ENCODE results near the gene UBE2D4.

UBE2D4 gene

DNA sequence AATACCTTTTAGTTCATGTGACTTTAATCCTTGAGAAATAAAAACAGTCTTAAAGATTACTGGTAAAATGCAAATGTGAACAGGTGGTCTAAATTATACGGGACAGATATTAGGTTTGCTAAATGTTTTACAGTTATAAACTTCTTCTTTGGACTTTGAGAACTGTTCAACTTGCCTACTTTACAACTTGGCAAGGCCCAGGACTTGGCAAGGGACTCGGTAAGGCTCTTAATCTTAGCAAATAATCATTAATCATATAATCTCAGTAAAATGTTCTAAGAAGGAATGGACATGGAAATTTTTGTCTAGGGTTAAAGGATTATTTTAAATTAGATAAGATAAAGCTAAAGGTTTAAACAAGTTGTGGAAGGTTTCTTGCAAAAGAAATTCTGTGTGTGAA, 4.8 kb upstream of the UBE2D4 start:
- peaks cover 11% of the 10 kb centered on the region; the same call in 1 of the 2 replicates for H3K9me3 ChIP-seq (ENCODE audit: insufficient read depth, low read length)
- peaks cover 4% of the 10 kb centered on the region for H3K27me3 ChIP-seq (ENCODE audit: insufficient read depth, insufficient read length)
- DNase-seq (ENCODE audit: low read depth, low spot score), result no peak
- no peaks in the 10 kb centered on the region for H3K4me1 ChIP-seq (ENCODE audit: insufficient read depth, insufficient read length)
- H3K9ac ChIP-seq (ENCODE audit: insufficient read length, low read depth), result no peak overlapping the region
- H3K36me3 ChIP-seq (ENCODE audit: insufficient read depth, insufficient read length, low read length), result peaks cover 8% of the 10 kb centered on the region
- H3K4me3 ChIP-seq (ENCODE audit: insufficient read length, low read depth), result no peak overlapping the region
- TF ChIP-seq SUZ12 (IDR thresholded peaks at IDR 0.05; ENCODE audit: extremely low read depth, insufficient read depth, insufficient read length) (no peak), ZNF274 (IDR thresholded peaks at IDR 0.05; ENCODE audit: low read depth, low read length) (no peak), YY1 (IDR thresholded peaks at IDR 0.05; ENCODE audit: insufficient read depth, insufficient read length) (no peak)

GRCh38 chr7:43922726-43923125, 3.5 kb upstream of the UBE2D4 start:
- DNase-seq (ENCODE audit: low read depth, low spot score), result no peak
- peaks cover 10% of the 10 kb centered on the region for H3K27me3 ChIP-seq (ENCODE audit: insufficient read depth, insufficient read length)
- no peak overlapping the region for H3K4me3 ChIP-seq (ENCODE audit: insufficient read length, low read depth)
- no peak overlapping the region for H3K9ac ChIP-seq (ENCODE audit: insufficient read length, low read depth)
- no peaks in the 10 kb centered on the region for H3K9me3 ChIP-seq (ENCODE audit: insufficient read depth, low read length)
- TF ChIP-seq YY1 (IDR thresholded peaks at IDR 0.05; ENCODE audit: insufficient read depth, insufficient read length), result no peak
- TF ChIP-seq SUZ12 (IDR thresholded peaks at IDR 0.05; ENCODE audit: extremely low read depth, insufficient read depth, insufficient read length), result no peak
- no peak for TF ChIP-seq ZNF274 (IDR thresholded peaks at IDR 0.05; ENCODE audit: low read depth, low read length)
- H3K36me3 ChIP-seq (ENCODE audit: insufficient read depth, insufficient read length, low read length), result peaks cover 8% of the 10 kb centered on the region
- H3K4me1 ChIP-seq (ENCODE audit: insufficient read depth, insufficient read length), result no peaks in the 10 kb centered on the region

- Histone ChIP-seq H3K9me3 (ENCODE audit: insufficient read depth, low read length) (no peaks in the 10 kb centered on the region), H3K9ac (ENCODE audit: insufficient read length, low read depth) (peak overlapping the region; percentile 84), H3K4me3 (ENCODE audit: insufficient read length, low read depth) (peak overlapping the region; percentile 81), H3K27me3 (ENCODE audit: insufficient read depth, insufficient read length) (peaks cover 10% of the 10 kb centered on the region), H3K36me3 (ENCODE audit: insufficient read depth, insufficient read length, low read length) (no peaks in the 10 kb centered on the region), H3K4me1 (ENCODE audit: insufficient read depth, insufficient read length) (no peaks in the 10 kb centered on the region)
- no peak for TF ChIP-seq ZNF274 (IDR thresholded peaks at IDR 0.05; ENCODE audit: low read depth, low read length)
- no peak for DNase-seq (ENCODE audit: low read depth, low spot score)
Observed at GRCh38 chr7:43926798-43927123, 525 bp downstream of the UBE2D4 start.

GRCh38 chr7:43927810-43928209, 1.6 kb downstream of the UBE2D4 start:
- no peak overlapping the region for H3K4me3 ChIP-seq (ENCODE audit: insufficient read length, low read depth)
- no peaks in the 10 kb centered on the region for H3K9me3 ChIP-seq (ENCODE audit: insufficient read depth, low read length)
- no peak for DNase-seq (ENCODE audit: low read depth, low spot score)
- no peak overlapping the region for H3K9ac ChIP-seq (ENCODE audit: insufficient read length, low read depth)
- H3K36me3 ChIP-seq (ENCODE audit: insufficient read depth, insufficient read length, low read length), result no peaks in the 10 kb centered on the region
- peaks cover 10% of the 10 kb centered on the region for H3K27me3 ChIP-seq (ENCODE audit: insufficient read depth, insufficient read length)
- H3K4me1 ChIP-seq (ENCODE audit: insufficient read depth, insufficient read length), result no peaks in the 10 kb centered on the region
- TF ChIP-seq YY1 (IDR thresholded peaks at IDR 0.05; ENCODE audit: insufficient read depth, insufficient read length), result no peak
- TF ChIP-seq ZNF274 (IDR thresholded peaks at IDR 0.05; ENCODE audit: low read depth, low read length), result no peak
- no peak for TF ChIP-seq SUZ12 (IDR thresholded peaks at IDR 0.05; ENCODE audit: extremely low read depth, insufficient read depth, insufficient read length)

DNA sequence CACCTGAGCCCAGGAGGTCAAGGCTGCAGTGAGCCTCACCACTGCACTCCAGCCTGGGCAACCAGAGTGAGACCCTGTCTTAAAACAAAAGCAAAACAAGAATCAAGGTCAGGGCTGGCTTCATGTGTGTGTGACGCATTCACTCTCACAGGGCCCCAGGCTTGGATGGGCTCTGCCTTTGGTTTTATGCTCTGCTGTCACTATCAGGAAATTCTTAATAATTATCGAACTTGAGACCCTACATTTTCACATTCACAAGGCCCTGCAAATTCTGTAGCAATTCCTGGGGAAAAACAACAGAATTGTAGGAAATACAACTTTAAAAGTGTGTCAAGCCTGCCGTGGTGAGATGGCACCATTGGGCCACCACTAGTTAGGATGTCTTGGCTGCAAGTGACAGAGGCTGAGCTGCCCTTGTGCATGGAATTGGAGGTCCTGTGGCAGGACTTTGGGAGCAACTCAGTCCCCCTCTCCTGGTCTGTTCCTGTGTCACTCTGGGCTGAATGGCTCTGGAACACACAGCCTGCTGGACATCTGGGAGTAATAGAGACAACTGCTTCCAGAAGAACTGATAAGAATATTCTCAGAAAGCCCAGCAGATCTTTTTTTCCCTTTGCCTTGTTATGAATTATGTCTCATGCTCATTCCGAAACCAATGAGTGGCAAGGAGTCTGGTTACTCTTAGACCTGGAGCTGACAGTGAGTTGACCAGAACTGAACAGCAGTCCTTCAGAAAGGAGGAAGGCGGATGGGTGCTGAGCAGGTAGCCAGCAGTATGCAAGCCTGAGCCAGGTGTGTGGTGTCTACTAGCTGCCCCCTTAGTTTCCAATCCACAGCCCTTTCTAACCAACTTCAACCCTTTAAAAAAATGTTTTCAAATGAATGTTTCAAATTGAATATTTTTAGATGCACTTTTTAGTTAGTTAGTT, 3.6 kb downstream of the UBE2D4 start:
- H3K9me3 ChIP-seq (ENCODE audit: insufficient read depth, low read length), result no peaks in the 10 kb centered on the region
- H3K27me3 ChIP-seq (ENCODE audit: insufficient read depth, insufficient read length), result peaks cover 10% of the 10 kb centered on the region
- no peaks in the 10 kb centered on the region for H3K36me3 ChIP-seq (ENCODE audit: insufficient read depth, insufficient read length, low read length)
- no peaks in the 10 kb centered on the region for H3K4me1 ChIP-seq (ENCODE audit: insufficient read depth, insufficient read length)
- DNase-seq (ENCODE audit: low read depth, low spot score), result no peak
- no peak overlapping the region for H3K9ac ChIP-seq (ENCODE audit: insufficient read length, low read depth)
- H3K4me3 ChIP-seq (ENCODE audit: insufficient read length, low read depth), result no peak overlapping the region
- TF ChIP-seq ZNF274 (IDR thresholded peaks at IDR 0.05; ENCODE audit: low read depth, low read length) (no peak), SUZ12 (IDR thresholded peaks at IDR 0.05; ENCODE audit: extremely low read depth, insufficient read depth, insufficient read length) (no peak), YY1 (IDR thresholded peaks at IDR 0.05; ENCODE audit: insufficient read depth, insufficient read length) (no peak)

DNA sequence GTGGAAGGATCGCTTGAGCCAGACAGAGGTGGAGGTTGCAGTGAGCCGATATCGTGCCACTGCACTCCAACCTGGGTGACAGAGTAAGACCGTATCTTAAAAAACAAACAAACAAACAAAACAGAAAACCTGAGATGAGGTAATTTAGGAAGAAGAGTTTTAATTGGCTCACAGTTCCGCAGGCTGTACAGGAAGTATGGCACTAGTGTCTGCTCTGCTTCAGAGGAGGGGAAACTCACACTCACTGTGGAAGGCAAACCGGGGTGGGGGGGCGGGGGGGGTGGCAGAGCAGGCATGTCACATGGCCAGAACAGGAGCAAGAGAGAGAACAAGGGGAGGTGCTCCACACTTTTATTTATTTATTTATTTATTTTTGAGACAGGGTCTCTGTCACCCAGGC, 5.1 kb downstream of the UBE2D4 start:
- Histone ChIP-seq H3K9me3 (ENCODE audit: insufficient read depth, low read length) (no peaks in the 10 kb centered on the region), H3K4me1 (ENCODE audit: insufficient read depth, insufficient read length) (no peaks in the 10 kb centered on the region), H3K9ac (ENCODE audit: insufficient read length, low read depth) (no peak overlapping the region), H3K4me3 (ENCODE audit: insufficient read length, low read depth) (no peak overlapping the region), H3K27me3 (ENCODE audit: insufficient read depth, insufficient read length) (peaks cover 7% of the 10 kb centered on the region), H3K36me3 (ENCODE audit: insufficient read depth, insufficient read length, low read length) (no peaks in the 10 kb centered on the region)
- TF ChIP-seq ZNF274 (IDR thresholded peaks at IDR 0.05; ENCODE audit: low read depth, low read length) (no peak), SUZ12 (IDR thresholded peaks at IDR 0.05; ENCODE audit: extremely low read depth, insufficient read depth, insufficient read length) (no peak), YY1 (IDR thresholded peaks at IDR 0.05; ENCODE audit: insufficient read depth, insufficient read length) (no peak)
- DNase-seq (ENCODE audit: low read depth, low spot score), result no peak

DNA sequence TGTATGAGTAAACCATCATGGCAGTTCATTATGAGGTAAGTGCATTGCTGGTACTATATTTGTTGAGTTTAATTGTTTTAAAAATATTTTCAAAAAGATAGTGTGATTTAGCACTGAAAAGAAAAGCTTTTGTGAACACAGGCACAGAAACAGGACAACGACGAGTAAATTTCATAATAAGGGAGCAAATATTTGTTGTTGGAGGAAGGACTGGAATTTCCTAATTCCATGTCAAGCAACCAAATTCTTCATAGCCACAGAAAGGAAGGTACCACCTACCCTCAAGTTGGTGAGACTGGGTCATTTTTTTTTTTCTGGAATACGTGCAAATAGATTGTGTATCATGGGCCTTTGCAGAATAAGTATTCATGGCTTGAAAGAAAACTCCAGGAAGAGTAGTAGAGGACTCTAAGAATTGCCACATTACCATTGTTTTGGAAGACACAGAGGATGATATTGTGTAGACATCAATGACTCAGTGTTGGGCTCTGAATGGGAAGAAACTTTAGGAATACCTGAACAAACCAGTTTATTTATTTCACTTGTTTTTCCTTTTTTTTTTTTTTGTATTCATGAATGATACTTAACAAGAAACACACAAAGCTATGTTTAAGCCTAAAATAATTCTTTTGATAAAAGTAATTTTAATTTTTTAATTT, 7.8 kb downstream of the UBE2D4 start:
- Histone ChIP-seq H3K4me3 (ENCODE audit: insufficient read length, low read depth) (no peak overlapping the region), H3K9ac (ENCODE audit: insufficient read length, low read depth) (no peak overlapping the region), H3K9me3 (ENCODE audit: insufficient read depth, low read length) (no peaks in the 10 kb centered on the region), H3K36me3 (ENCODE audit: insufficient read depth, insufficient read length, low read length) (no peaks in the 10 kb centered on the region), H3K4me1 (ENCODE audit: insufficient read depth, insufficient read length) (no peaks in the 10 kb centered on the region), H3K27me3 (ENCODE audit: insufficient read depth, insufficient read length) (no peaks in the 10 kb centered on the region)
- no peak for DNase-seq (ENCODE audit: low read depth, low spot score)
- TF ChIP-seq ZNF274 (IDR thresholded peaks at IDR 0.05; ENCODE audit: low read depth, low read length) (no peak), SUZ12 (IDR thresholded peaks at IDR 0.05; ENCODE audit: extremely low read depth, insufficient read depth, insufficient read length) (no peak), YY1 (IDR thresholded peaks at IDR 0.05; ENCODE audit: insufficient read depth, insufficient read length) (no peak)

Measured in NT2/D1 (cell line).